LNCAP (cell line): ENCODE data around the gene ELFN2.

Experiments used
- CTCF ChIP-seq: fragments of 450-650 bp; IDR thresholded peaks from 2 replicates; pipeline ENCODE4 v1.5.1; 2017; ENCODE audit warnings: mild to moderate bottlenecking

The ELFN2 gene

DNA sequence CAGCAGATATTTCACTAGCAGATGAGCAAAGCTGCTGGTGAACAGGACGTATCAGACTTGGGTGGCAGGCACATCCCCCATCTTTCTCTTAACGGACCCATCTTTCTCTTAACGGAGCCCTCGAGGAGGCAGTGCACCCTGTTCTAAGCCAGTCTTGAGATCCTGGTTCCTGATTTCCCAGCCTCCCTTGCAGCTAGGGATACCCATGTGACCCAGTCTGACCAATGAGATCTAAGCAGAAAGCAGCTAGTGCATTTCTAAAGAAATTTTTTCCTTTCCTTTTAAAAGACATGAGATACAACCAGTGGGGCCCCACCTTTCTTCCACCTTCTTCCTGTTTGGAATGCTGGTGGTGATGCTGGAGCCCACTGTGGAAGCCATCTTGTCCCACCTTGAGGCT, 13.6 kb upstream of the ELFN2 start:
- no peak for TF ChIP-seq CTCF

GRCh38 chr22:37439347-37439746, 12.1 kb upstream of the ELFN2 start:
- no peak for TF ChIP-seq CTCF

DNA sequence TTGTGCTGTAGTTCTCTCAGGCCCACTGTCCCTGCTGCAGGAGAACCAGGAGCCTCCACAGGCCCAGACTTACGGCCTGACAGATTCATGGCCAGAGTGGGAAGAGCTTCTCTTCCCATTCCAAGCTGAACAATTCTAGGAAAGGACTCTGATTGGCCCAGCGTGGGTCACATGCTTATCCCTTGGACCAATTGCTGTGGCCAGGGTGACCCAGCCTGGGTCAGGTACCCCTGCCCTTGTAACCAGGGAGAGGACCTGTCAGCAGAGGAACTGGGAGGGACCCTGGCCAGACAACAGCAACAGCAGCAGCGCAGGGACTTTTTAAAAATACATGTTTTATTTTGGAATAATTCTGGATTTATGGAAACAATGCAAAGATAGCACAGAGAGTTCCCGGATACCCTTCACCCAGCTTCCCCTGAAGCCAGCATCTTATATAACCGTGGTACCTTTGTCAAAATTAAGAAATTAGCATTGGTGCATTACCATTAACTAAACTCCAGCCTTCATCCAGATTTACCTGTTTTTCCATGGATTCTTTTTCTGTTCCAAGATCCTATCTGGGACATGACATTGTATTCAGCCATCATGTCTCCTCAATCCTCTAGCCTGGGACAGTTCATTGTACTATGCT, 8.8 kb upstream of the ELFN2 start:
- TF ChIP-seq CTCF, result no peak

DNA sequence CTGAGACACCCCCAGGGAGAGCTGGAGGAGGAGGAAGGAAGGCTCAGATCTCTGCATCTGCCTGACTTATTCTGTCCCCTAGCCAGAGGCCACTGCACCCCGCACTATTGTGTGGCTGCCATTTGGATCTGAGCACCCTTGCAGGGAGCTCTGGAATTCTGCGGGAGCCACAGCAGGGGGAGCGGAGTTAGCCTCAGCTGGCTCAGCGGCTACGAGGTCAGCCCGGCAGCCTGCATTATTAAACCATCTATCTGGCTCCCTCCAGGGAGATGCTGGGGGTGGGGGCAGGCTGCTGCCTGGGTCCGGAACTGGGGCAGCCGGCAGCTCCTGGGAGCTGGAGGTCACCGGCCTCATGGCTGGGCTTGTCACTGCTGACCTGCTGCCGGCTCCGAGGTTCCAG, 6.5 kb upstream of the ELFN2 start:
- TF ChIP-seq CTCF, result no peak

DNA sequence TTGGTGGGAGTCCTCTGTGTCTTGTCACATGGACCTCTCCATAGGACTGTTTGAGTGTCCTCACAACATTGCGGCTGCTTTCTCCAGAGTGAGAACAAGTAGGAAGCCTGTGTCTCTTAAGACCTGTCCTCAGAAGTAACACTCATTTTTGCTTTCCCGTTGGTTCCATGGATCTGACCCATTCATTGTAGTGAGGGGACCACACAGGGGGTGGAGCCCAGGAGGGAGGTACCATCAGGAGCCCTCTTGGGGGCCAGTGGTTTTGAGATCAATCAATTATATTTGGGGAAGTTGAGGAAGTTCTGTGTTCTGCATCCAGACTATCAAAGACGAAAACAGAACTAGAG, 5.4 kb upstream of the ELFN2 start:
- TF ChIP-seq CTCF, result no peak

GRCh38 chr22:37431801-37432707, 4.8 kb upstream of the ELFN2 start:
- no peak for TF ChIP-seq CTCF

DNA sequence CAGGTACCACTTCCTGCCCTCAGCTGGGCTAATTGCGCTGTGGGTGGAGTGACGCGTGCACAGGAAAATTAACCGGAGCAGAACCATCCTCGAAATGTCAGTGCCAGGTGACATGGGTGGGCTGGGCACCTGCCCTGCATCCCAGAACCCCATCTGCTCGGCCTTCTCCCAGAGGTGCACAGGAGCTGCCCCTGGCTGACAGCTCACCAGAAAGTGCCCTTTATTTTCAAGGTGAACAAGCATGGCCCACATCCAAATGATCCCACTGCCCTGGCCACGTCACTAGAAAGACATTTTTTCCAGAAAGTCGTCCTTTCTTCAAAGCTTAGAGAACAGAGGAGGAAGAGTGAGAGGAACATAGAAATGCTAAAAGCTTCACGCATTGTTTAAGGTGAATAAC, 4.1 kb upstream of the ELFN2 start:
- no peak for TF ChIP-seq CTCF
